HUDEP-2 (cell line): ENCODE data around the gene CCDC78.

Source experiments
- DNase-seq, 76 experiments: peaks; one replicate each; lab custom pipeline; 2025; ENCODE audit not compliant: unreplicated experiment in 76 of 76; lab: John Stamatoyannopoulos, UW

CCDC78 gene

DNA sequence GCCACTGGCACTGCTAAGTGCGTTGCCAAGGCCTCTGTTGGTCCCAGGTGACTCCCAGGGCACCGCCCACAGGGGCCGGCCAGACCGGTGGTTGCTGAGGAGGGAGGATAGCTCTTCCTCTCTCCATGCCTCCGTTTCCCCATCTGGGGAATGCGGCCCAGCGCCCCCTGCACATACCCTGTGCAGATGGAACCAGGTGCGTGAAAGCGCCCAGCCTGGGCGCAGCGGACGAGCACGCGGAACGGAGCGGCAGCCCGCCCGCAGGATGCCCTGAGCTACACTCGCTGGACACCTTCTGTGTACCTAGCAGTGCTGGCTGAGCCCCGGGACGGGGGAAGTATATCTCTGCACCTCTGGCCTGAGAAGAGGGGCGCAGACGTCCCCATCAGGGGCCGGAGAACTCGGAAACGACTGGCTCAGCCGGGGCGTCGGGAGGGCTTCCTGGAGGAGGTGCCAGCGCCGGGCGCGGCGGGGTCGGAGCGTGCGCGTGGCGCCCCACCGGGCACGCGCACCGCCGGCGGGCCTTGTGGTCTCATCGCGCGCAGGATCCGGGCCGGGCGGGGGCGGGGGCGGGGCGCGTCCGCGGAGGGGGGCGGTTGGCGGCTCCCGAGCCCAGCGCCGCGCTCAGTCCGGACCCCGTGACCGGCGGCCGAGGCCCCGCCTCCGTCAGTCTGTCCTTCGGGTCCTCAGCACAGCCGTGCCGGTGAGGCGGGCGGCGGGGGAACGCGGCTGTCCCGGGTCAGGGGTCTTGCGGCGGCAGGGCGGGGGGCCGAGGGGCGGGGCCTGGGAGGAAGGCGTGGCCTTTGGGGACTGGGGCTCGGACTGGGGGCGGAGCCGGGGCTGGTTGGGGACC, at the start of gene CCDC78, which contains the start of gene HAGHL:
Gene CCDC78, minus strand, starts transcription at position 6 of the 853 bp plus-strand sequence. CDS start 76 bp downstream, outside the sequence.
Gene HAGHL, plus strand, starts transcription at position 669 of the 853 bp plus-strand sequence. CDS start 404 bp downstream, outside the sequence.
- DNase-seq = peak in 62 of 76 experiments; percentile 15 to 83 (median 61)

DNA sequence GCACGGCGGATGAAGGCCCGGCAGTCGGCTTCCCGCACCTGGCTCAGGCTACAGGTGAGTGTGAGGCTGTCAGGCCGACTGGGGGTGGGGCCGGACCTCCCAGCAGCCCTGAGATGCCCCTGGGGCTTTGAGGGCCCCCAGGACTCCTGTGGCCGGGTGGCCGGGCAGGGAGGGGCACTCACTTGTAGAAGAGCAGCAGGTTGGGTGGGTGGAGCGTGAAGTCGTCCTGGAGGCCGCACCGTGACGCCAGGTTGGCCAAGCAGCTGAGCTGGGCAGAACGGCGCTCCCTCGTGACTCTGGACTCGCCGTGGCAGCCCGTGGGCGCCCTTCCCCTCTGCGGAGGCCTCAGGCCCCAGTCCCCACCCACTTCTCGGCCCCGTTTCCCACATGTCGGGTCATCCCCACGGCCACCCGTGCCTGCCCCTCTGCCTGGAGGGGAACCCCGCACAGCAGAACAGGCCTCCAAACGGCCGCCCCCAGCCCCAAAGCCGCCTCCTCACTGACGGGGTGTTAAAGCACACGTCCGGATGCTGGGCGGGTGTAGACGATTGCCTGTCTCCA, 49.1 kb upstream of the CCDC78 start:
- no peak for DNase-seq

DNA sequence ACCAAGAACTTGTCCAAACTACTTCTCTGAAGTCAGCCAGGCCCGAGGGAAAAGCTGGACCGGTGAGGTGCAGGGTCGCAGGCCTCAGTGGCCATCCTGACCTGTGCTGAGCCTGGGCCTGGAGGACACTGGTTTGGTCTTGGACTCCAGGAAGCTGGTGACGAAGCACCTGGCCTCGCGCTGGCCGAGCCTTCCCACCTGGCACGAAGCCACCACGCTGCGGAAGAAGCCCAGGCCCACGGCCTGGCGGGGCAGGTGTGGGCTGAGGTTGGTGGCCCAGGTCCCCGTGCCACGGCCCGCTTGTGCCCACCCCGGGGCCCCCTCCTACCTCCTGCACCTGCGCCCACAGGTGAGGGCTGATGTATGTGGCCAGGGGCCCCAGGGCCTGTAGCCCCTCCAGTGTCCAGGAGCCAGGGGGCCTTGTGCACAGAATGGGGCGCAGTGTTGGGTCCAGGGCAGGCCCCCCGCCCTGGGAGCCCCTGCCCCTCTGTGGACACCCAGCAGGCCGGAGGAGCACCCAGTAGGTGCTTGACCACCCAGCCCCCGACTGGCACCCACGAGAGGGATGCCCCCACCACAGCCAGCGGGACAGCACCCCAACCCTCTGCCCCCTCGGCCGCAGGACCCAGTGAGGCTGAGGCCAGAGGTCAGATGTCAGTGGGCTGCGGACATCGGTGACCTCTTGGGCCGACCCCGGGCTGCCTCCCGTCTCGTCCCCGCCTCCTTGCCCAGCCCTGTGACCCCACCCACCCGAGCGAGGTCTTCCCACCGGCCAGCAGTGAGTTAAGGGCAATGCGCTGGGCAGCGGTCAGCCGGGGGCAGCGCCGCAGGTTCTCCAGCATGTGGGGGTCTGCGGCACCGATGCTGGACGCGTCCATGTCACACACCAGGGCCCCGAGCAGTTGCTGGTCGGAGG, 48.1 kb upstream of the CCDC78 start:
- DNase-seq = no peak

DNA sequence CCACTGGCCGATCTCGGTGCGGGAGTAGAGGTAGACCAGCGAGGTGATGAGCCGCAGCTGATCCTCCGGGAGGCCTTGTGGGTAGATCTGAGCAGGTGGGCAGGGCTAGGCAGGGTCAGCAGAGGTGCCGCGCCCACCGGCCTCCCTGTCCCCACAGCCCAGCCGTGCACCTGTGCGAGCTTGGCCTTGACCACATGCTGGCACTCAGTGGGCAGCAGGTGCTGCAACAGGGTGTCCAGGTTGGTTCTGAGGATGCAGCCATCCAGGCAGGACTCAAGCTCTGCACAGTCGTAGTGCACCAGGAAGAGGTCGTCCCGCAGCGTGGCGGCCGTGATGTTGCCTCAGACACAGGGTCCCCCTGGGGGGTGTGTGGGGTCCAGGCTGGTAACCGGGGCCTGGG, 46.7 kb upstream of the CCDC78 start:
- DNase-seq = no peak

DNA sequence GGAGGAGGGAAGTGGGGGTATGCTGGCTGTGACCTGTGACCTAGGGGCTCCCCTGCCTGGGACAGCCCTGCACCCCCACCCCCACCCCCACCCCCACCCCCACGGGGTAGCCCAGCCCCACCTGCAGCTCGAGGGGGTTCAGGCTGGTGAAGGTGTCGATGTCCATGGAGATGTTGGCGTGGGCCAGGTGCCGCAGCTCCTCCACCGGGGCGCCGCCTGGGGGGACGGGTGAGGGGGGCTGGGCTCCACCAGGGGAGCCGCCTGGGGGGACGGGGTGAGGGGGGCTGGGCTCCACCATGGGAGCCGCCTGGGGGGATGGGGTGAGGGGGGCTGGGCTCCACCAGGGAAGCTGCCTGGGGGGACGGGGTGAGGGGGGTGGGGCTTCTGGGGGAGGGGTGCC, 44.2 kb upstream of the CCDC78 start:
- no peak for DNase-seq

DNA sequence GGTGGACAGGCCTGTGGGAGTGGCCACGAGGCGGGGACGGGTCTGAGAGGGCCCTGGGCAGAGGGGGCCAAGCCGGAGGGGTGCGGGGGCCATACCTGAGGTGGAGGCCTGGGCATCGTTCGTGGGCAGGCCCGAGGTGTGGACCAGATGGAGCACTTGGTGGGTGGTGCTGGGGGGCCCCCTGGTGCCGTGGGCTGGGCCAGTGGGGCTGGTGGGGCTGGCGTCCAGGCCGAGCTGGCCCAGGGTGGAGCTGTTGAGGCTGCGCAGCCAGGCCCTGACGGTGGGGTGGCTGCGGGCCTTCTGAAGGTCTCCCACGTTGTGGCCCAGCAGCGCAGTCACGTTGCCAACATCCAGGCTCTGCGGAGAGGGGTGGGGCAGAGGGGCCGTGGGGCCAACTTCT, 43.7 kb upstream of the CCDC78 start:
- DNase-seq = no peak

DNA sequence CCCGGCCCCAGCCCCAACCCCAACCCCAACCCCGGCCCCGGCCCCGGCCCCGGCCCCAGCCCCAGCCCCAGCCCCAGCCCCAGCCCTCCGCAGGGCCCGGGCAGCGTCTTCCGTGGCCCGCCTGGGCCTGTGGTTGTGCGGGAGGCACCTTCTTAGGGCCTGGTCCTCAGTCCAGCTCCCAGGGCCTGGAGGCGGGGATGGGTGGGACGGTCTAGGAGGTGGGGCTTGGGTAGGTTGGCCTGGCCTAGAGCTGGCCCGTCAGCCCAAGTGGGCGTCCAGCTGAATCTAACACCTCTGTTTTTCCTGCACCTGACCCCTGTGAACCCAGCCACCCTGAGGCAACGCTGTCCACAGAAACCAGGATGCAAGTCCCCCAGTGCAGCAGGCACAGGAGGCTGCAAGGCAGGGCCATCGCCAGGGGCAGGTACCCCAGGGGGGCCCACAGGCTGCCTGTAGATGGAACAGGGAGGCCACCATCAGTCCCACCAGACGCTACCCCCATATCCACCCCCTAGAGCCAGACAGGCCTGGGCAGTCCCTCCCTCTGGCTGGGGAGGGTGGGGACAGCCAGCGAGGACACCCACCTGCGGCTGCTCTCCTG, 43.0 kb upstream of the CCDC78 start:
- no peak for DNase-seq

DNA sequence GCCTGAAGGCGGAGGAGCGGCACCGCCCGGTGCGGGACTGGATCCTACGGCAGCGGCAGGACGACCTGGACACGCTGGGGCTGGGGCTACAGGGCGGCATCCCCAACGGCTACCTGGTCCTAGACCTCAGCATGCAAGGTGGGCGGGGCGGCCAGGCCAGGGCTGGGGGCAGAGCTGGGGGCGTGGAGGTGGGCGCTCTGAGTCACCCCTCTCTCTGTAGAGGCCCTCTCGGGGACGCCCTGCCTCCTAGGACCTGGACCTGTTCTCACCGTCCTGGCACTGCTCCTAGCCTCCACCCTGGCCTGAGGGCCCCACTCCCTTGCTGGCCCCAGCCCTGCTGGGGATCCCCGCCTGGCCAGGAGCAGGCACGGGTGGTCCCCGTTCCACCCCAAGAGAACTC, 42.2 kb upstream of the CCDC78 start:
- DNase-seq = no peak

DNA sequence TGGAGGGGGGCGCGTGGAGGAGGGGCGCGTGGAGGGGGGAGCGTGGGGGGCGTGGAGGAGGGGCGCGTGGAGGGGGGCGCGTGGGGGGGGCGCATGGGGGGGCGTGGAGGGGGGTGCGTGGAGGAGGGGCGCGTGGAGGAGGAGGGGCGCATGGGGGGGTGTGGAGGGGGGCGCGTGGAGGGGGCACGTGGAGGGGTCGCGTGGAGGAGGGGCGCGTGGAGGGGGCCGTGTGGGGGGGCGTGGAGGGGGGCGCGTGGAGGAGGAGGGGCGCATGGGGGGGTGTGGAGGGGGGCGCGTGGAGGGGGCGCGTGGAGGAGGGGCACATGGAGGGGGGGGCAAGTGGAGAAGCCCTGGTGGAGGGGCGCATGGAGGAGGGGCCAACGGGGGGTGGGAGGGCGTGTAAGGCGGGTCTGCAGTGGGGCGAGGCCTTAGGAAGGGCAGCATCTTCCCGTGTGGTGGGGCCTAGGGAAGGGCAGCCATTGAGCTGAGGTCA, 41.5 kb upstream of the CCDC78 start:
- no peak for DNase-seq

DNA sequence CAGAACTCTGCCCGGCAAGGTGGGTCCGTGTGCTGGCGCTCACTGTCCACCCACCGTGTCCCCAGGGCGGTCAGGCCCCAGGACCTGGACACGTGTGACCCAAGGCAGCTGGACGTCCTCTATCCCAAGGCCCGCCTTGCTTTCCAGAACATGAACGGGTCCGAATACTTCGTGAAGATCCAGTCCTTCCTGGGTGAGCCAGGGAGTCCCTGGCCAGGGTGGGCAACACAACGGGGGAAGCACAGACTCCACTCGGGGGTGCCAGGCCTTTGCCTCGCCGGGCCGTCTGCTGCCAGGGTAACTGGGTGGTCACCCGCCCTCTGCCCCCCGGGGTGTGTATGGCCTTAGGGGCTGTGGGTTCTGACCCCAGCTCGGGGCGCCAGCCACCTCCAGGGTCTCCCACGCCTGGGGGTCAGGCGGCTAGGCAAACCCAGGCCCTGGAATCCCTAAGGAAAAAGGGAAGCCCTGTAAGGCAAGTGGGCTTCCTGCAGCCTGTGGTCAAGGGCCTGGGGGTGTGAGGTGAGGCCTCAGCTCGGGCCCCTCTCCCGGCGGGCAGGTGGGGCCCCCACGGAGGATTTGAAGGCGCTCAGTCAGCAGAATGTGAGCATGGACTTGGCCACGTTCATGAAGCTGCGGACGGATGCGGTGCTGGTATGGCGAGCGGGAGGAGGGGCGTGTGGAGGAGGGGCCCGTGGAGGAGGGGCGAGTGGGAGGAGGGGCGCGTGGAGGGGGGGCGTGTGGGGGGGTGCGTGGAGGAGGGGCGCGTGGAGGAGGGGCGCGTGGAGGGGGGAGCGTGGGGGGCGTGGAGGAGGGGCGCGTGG, 40.8 kb upstream of the CCDC78 start:
- no peak for DNase-seq

DNA sequence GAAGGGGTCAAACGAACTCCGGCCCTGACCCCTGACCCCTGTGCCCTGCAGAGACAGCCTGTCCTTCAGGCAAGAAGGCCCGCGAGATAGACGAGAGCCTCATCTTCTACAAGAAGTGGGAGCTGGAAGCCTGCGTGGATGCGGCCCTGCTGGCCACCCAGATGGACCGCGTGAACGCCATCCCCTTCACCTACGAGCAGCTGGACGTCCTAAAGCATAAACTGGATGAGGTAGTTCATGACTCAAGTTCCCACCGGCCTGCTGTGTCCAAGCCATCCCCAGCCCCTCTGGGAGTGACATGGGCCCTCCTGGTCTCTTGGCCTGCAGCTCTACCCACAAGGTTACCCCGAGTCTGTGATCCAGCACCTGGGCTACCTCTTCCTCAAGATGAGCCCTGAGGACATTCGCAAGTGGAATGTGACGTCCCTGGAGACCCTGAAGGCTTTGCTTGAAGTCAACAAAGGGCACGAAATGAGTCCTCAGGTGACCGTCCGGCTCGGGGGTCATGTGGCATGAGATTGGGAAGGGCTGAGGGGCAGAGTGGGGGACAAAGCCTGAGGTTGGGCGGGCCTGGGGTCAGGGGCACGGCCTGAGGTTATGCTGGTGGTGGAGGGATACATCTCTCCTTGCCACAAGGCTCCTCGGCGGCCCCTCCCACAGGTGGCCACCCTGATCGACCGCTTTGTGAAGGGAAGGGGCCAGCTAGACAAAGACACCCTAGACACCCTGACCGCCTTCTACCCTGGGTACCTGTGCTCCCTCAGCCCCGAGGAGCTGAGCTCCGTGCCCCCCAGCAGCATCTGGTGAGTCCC, 40.0 kb upstream of the CCDC78 start:
- no peak for DNase-seq

DNA sequence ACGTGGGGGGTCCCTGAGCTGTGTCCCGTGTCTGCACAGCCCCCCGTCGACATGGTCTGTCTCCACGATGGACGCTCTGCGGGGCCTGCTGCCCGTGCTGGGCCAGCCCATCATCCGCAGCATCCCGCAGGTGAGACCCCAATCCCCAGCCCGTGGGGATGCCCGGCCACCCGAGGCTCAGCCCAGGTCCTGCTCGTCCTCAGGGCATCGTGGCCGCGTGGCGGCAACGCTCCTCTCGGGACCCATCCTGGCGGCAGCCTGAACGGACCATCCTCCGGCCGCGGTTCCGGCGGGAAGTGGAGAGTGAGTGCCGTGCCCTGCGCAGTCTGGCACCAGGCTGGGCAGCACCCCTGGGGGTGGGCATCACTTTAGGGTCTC, 39.2 kb upstream of the CCDC78 start:
- no peak for DNase-seq

DNA sequence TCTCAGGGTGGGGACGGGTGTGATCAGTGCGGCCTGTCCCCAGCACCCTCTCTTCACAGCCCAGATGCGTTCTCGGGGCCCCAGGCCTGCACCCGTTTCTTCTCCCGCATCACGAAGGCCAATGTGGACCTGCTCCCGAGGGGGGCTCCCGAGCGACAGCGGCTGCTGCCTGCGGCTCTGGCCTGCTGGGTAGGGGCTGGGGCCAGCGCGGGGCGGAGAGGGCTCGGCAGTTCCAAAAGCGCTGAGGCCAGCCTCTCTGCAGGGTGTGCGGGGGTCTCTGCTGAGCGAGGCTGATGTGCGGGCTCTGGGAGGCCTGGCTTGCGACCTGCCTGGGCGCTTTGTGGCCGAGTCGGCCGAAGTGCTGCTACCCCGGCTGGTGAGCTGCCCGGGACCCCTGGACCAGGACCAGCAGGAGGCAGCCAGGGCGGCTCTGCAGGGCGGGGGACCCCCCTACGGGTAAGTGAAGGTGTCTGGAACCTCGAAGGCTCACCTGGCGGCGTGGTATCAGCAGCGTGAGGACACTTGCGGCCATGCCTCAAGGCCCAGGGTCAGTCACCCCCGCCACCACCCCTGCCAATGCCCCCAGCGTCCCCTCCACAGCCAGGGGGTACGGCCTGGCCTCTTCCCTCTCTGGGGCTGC, 38.7 kb upstream of the CCDC78 start:
- DNase-seq = no peak

DNA sequence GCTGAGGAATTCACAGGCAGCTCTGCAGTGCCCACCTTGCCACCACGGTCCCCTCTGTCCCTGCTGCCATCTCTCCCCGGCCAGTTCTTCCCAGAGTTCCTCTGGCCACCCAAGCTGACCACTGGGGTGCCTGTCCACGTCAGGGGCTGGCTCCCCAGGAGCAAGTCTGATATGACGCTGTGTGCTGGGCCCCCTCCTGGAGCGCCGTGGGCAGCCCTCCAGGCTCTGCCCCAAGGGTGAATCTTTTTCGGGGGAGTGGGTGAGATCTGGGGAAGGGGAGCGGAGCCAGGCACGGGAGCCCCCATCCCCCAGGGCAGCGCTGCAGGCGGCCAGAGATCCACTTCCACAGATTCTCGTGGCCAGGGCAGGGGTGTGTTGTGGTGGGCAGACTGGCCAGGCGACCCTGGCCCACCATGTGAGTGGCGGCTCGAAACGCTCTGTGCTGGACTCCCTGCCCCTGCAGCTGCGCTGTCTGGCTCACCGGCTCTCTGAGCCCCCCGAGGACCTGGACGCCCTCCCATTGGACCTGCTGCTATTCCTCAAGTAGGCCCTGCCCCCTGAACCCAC, 38.0 kb upstream of the CCDC78 start:
- DNase-seq = no peak

DNA sequence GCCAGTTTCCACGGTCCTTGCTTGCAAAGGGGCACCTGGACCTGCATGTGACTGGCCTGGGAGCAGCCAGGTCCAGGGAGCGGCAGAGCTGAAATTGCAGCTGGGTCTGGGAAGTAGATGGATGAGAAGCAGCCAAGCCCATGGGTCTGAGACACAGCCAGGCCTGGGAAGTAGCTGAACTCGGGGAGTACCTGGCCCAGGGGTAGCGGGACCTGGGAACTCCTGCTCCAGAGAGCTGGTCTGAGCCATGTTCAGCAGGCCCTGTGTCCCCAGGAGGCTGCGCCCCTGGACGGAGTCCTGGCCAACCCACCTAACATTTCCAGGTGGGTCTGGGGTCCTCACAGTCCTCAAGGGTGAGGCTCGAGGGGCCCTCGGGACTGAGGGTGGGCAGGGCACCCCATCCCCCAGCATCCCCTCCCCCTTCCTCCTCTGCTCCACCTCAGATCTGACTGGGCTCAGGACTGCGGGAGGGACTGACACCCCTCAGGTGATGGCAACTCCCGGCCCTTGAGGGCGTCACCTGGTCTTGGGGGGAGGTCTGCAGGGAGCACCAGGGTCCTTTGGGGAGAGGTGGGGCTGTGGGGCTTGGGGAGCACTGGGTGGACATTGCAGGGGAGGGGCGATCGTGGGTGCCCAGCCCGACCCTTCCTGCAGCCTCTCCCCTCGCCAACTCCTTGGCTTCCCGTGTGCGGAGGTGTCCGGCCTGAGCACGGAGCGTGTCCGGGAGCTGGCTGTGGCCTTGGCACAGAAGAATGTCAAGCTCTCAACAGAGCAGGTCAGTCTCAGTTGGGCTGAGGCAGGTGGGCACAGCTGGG, 37.3 kb upstream of the CCDC78 start:
- no peak for DNase-seq

DNA sequence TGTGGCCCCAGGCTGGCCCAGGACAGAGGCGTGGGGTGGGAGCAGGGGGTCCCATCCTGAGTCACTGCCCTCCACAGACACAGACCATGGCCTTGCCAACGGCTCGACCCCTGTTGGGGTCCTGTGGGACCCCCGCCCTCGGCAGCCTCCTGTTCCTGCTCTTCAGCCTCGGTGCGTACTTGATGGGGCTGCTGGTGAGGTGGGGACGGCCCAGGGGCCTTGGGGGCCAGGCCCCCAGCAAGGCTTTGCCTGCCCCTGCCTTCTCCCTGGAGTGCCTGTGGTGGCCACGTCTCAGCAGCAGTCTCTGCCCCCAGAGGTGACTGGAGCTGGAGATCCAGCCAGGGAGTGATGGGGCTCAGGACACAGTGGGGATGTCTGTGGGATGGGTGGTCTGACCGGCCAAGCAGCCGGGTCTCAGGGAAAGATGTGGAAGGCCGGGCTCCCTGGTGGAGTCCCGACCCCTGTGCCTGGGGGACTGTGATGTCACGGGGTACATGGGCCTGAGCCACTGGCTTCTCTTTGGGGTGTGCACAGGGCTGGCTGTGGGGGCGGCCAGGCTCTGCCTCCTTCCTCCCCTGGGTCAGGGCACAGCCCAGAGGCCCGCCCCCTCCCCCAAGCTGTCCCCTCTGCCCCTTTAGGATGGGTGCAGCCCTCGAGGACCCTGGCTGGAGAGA, 36.5 kb upstream of the CCDC78 start:
- no peak for DNase-seq
